Measurements from ENCODE around the gene DHFR. TPM values are rescaled to one million over a fixed set of nuclear protein-coding genes. Genes with fewer than 3 reads are reported as not detected.
A peak's percentile ranks its signal among the peaks of the same experiment; 100 is the strongest.

The DHFR gene
- 10 to 100 TPM; 16.8 to 29.2 TPM for total RNA-seq
- long read RNA-seq, transcript DHFR-201 (6 exons, 3,917 nt): major isoform, 9 of 17 reads
- long read RNA-seq, partial matches to known transcripts: 0 of 17 reads
- long read RNA-seq, other reads (novel, unspliced or antisense): 7 of 17 reads

DNA sequence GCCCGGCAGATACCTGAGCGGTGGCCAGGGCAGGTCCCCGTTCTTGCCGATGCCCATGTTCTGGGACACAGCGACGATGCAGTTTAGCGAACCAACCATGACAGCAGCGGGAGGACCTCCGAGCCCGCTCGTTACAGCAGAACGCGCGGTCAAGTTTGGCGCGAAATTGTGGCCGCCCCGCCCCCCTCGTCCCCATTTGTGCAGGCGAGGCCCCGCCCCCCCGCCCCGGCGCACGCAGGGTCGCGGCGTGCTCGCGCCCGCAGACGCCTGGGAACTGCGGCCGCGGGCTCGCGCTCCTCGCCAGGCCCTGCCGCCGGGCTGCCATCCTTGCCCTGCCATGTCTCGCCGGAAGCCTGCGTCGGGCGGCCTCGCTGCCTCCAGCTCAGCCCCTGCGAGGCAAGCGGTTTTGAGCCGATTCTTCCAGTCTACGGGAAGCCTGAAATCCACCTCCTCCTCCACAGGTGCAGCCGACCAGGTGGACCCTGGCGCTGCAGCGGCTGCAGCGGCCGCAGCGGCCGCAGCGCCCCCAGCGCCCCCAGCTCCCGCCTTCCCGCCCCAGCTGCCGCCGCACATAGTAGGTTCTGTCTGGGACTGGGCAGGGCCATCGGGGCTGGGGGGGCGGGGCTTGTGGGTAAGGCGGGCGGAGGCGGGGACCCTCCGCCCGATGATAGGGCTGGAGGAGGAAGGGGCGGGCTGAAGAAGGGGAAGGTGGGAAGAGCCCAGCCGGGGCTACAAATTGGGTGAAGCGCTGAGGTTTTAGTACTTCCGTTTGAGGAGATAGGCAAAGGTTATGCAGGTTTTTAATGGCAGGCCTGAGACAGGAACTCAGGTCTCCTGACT, at the start of gene DHFR, which contains the start of gene MSH3:
Gene DHFR, minus strand, starts transcription at position 593 of the 840 bp plus-strand sequence. Its CDS starts 494 bp downstream, at position 99.
Gene MSH3, plus strand, starts transcription at position 262 of the 840 bp plus-strand sequence. Its CDS starts 76 bp downstream, at position 338.
- peak; percentile 78 for ATAC-seq
- intact Hi-C loops (cut with DNase I, micrococcal nuclease): no loop called here
- DNase-seq: peak; percentile 91 to 95

DNA sequence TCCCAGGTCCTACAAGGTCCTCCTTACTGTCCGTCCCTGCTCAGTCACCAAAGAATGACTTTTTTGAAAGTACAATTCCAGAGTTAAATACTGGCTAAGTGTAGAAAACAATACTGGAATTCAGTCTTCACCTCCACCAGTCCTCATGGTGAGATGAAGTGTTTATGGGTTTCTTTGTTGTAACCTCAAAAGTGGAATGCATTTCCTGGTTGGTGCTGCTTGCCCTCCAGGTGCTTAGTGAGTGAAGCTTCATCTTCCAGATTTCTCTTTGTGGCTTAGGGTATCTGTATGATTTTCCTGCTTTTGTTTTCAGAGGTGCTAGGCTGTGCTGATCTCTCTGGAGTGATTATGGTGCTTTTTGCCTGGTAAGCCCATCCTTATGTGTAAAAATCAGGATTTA, 49.4 kb upstream of the DHFR start:
- DNase-seq (no peak), ATAC-seq (no peak)
- intact Hi-C loops (cut with DNase I, micrococcal nuclease): no loop called here

DNA sequence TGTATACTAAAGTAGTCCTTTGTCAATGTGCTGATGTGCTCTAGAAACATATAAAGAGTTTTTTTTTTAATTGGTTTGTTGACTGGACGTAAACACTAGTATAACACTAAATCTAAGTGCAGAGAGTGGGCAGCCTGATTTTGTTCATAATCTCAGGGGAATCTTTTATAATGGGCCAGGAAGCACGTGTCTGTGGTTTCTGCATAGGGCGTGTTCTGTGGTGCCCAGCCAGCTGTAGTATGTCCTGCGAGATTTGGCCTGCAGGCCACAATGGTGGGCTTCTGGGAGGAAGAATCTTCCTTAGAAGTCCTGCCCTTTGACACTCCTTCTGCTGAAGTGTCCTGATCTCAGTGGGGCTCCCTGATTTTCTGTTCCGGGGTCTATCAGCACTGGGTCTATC, 49.0 kb upstream of the DHFR start:
- intact Hi-C loops (cut with DNase I, micrococcal nuclease): no loop called here
- no peak for DNase-seq
- no peak for ATAC-seq

DNA sequence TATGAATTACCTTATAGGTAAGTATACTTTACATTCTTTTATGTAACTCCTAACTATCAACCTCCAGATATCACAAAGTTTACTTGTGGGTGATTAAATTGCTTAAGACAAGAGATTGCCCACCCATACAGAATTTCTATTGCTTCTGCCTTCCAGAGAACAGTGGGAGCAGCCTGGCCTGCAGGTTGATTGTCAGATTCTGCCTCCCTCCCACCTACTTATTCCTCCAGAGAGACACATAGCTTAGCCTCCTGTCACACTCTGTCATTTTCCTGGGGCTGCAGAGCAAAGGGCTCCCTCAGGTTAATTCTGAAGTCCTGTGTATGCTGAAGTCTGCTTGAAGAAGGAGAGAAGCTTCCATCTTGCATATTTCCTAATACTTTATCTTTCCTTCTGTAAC, 48.5 kb upstream of the DHFR start:
- intact Hi-C loops (cut with DNase I, micrococcal nuclease): no loop called here
- DNase-seq (no peak), ATAC-seq (no peak)

DNA sequence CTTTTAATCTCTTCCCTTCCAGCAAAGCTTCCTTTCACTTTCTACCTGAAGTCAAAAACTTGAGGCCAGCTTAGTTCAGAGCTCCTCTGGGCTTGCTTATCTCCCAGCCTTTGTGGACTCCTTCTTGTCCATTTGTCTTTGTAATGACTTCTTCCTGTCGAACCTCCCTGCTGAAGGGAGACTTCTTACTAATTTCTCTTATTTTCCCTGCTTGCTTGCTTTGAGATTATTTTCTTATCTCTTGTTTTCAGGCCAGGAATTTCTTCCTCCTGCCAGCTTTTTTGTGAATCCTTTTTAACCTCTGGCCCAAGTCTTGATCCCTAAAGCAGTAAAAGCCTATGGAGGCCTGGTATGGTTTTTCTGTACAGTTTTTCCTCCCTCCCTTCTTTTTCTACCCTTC, 46.8 kb upstream of the DHFR start:
- ATAC-seq (no peak), DNase-seq (no peak)
- intact Hi-C loops (cut with DNase I, micrococcal nuclease): no loop called here

DNA sequence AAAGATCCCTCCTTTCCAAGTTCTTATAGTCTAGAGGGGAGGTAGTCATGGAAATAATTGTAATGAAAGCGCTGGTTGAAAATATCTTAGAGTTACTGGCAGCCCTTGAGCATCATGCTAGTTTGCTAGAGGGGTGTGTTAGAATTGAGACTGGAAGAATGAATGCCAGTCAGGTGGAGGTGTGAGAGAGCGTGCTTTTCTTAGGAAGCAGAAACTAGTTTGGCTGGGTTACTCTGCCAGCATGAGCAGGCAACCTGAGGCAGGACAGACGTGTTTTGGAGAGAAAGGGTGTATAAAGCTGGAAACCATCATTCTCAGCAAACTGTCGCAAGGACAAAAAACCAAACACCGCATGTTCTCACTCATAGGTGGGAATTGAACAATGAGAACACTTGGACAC, 43.6 kb upstream of the DHFR start:
- no peak for ATAC-seq
- DNase-seq: no peak
- intact Hi-C loops (cut with DNase I, micrococcal nuclease): no loop called here

DNA sequence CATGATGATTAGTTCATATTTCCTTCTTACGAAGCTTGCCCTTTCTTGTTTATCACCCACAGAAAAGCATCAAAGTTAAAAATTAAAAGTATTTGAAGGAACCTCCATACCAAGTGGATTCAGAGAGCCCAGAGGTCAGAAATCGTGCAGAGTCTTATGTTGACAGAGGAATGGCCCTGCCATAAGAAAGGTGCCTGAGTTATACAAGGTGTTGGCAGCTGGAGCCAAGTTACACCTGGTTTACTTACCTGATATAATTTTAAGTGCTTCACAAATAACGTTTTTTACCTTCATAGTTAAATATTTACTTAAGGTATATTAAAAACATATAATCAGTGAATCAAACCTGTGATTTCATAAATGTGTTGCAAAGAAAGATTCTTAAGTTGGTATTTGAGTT, 42.3 kb upstream of the DHFR start:
- peak; percentile 28 to 32 for DNase-seq

DNA sequence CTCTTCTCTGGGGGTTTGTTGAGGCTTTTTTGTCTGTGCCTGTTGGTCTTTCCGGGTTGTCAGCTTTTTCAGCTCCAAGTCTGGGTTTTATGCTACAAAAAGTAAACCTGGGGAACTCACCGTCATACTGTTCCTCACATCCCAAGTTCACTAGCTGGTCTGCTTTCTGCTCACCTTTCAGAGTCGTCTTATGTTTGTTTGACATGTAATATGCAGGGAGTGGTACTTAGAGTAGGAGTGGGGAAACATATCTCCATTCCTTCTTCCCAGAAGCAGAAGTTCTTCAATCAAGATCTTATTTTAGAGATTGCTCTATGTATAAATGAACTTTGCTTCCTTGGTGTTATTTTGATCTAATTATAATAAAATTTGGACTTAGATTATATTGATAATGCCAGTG, 41.7 kb upstream of the DHFR start:
- intact Hi-C loops (cut with DNase I, micrococcal nuclease): no loop called here
- DNase-seq (no peak), ATAC-seq (peak; percentile 59)

More for the DNA sequence above, 42.3 kb upstream of the DHFR start:
- ATAC-seq: peak; percentile 98
- intact Hi-C loops (cut with DNase I, micrococcal nuclease): no loop called here

DNA sequence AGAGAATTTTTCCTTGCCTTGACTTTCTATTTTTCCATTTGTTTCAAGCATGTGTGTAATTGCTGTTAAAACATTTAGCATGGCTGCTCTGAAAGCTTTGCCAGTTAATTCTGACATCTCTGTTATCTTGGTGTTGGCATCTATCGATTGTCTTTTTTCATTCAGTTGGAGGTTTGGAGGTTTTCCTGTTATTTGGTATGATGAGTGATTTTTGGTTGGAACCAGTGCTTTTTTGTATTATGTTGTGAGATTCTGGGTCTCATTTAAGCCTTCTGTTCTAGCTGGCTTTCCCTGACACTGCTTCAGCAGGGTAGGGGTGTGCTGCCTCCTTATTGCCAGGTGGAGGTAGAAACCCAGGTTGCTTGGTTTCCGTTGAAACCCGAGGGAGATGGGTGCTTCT, 40.9 kb upstream of the DHFR start:
- intact Hi-C loops (cut with DNase I, micrococcal nuclease): no loop called here
- no peak for DNase-seq
- ATAC-seq: no peak

DNA sequence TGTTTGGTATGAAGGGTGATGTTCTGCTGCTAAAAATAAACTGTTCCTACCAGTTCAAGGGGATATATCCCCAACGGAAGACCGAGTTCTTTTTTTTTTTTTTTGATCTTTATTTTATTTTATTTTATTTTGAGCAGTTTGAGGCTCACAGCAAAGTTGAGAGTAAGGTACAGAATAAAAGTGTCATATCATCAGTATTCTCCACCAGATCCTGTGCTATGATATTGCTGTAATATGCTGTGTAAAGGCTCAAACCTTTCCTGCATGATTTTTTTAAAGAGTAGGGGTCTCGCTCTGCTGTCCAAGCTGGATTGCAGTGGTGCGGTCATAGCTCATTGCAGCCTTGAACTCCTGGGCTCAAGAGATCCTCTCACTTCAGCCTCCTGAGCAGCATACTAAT, 34.8 kb upstream of the DHFR start:
- ATAC-seq: no peak
- intact Hi-C loops (cut with DNase I, micrococcal nuclease): no loop called here

DNA sequence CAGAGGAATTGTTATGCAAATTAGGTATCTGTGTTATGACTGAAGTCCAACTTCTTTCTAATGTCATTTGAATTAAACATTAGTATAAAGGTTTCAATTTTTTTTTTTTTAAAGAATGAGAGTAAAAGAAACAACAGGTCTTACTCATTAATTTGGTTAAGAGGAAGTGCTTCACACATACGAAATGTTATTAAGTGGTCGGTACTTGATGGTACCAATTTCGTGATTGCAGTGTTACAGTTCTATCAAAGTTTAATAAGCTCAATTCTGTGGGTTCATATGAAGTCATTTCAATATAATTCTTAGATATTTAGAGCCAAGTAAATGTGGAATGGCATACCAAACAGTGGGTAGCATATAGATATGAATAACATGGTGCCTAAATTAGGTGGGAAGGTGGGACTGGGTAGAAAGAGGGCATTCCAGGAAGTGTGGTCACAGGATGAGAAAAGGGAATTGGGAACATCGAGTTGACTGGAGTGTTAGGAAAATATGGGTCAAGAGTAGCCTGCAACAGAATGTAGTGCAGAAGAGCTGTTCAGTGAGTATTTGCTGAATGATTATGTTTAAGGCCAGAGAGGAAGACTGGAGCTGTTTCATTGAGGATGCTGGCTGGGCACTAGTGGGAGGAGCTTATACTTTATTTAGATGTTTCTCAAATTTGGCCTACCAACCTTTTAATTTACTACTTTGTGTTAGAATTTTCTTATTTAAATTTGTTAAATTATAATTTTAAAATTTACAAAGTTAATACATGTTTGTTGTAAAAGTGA, 34.1 kb upstream of the DHFR start:
- ATAC-seq: no peak
- intact Hi-C loops (cut with DNase I, micrococcal nuclease): no loop called here
- DNase-seq: no peak

More for the DNA sequence above, 34.8 kb upstream of the DHFR start:
- no peak for DNase-seq

DNA sequence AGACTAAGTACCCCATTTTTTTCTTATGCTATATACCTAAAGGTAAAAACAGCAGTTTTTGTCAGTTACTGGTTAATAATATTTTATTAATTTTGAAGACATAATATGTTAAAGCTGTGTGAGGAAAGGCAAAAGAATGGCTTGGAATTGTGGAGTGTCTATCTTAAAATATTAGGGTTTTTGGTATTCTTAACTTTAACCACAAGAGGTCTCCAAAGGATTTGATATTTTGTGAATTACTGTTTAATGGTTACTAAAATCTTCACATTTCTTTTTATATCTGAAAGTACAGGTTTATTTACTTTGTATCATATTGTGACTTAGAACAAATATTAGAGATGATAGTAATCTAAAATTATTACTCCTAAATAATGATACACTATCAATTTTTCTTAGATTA, 32.0 kb upstream of the DHFR start:
- no peak for DNase-seq
- no peak for ATAC-seq
- intact Hi-C loops (cut with DNase I, micrococcal nuclease): no loop called here

DNA sequence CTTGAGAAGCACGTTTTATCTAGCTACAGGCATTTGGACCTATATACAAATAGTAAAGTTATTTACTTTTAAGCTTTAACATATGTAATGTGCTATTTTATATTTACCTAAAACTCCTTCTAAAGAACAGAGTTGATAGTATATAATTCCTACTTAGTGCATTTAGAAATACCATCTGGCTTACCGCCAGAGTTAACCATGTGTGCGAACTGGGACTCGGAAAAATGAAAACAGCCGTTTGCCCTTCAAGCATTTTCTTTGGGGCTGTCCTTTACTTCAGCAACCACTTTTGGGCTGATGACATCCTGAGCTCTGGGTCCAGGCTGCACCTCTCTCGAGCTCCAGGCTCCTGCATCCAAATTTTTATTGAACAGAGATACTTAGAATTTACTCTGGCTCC, 21.9 kb upstream of the DHFR start:
- DNase-seq: no peak
- intact Hi-C loops (cut with DNase I, micrococcal nuclease): no loop called here
- ATAC-seq: no peak

DNA sequence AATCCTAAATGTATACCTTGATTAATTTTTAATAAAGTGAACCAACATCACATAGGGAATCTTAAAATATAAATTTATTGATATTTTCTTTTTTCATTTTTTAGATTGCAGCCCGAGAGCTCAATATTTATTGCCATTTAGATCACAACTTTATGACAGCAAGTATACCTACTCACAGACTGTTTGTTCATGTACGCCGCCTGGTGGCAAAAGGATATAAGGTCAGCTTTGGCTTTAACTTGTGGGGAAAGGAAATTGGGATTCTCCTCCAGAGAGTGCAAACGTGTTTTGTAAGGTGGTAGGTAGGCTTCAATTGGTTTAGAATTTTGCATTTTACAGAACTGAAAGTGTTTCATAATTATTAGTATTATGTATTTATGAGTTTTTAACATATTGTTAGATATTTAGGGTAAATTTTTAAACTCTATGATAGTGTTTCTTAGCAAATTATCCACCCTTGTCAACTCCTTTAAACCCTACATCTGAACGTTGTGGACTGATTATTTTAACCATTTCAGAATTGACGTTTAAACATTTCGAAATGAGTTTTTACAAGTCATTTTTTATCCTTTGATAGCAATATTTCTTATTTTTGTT, 17.5 kb upstream of the DHFR start:
- ATAC-seq (peak; percentile 67), DNase-seq (peak; percentile 64 to 83)
- intact Hi-C loops (cut with DNase I, micrococcal nuclease): loop anchor here in 1 of 2 donors (5.0 kb wide), 1 partner anchor 185 kb away; the partner anchor contains the start of gene FAM151B

DNA sequence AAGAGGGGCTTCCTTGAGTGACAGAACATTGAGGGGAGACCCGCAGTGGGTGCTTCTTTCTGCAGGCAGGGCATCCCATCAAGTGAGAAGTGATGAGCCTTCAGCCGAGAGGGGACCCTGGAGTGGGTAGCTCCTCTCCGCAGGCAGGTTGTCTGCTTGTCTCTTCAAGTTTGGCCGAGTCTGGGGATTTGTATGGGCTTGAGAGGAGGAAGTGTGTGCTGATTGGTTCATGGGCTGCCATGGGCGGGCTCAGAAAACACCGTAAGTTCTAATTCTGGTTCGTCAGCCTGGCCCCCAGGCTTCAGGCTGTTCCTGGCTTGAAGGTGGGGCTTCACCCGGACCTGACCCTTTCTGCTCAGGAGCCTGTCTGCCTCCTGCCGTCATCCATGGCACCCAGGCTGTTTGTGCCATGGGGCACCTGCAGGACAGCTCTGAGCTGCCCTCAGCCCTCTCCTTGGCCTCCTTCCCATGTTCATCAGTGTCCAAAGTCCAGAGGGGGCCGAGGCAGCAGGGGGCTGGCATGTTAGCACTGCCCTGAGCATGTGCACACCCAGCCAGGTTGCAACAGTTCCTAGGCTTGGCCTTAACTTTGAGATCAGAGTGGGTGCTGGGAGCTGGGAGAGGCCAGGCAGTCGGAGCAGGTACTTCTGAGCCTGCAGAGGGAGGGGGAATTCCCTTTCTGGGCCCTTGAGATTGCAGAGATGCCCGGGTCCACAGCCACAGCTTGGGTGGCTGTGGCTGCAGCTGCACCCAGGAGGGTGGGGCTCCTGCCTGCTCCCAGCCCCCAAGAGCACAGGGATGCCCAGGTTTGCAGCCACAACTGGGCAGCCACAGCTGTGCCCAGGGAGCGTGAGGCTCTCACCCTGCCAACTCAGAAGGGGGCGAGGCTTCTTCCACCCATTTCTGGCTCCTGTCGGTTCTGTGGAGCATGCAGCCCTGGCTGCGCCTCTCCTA, 13.5 kb upstream of the DHFR start:
- ATAC-seq: peak; percentile 81
- intact Hi-C loops (cut with DNase I, micrococcal nuclease): no loop called here
- peak; percentile 25 to 52 for DNase-seq

DNA sequence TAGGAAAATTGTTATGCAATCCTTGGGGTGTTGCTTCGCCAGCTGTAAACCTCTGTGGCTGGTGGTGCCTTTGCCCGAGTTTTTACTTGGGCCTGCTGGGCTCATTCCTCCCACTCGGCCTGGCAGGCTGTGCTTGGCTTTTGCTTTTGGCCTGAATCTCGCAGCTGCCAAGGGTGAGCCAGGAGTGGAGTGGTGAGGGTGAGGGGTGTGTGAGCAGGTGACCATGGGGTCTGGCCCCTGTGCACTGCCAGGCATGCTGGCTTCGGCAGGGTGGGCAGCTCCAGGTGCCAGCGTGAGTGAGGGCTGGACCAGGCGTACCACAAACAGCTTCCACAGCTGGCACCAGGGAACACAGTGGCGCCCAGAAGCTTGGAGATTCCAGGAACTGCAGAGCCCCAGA, 12.6 kb upstream of the DHFR start:
- ATAC-seq (no peak), DNase-seq (no peak)
- intact Hi-C loops (cut with DNase I, micrococcal nuclease): no loop called here

DNA sequence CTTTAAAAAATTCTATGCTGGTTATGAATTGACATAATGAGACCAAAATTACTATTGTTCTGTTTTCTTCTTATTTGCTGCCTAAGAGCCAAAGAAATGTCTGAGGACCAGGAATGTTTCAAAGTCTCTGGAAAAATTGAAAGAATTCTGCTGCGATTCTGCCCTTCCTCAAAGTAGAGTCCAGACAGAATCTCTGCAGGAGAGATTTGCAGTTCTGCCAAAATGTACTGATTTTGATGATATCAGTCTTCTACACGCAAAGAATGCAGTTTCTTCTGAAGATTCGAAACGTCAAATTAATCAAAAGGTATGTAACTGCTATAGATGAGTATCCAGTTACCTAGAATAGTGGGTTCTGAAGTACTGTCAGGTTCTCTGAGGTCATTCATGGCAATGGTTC, 10.3 kb upstream of the DHFR start:
- intact Hi-C loops (cut with DNase I, micrococcal nuclease): no loop called here
- ATAC-seq (no peak), DNase-seq (no peak)

DNA sequence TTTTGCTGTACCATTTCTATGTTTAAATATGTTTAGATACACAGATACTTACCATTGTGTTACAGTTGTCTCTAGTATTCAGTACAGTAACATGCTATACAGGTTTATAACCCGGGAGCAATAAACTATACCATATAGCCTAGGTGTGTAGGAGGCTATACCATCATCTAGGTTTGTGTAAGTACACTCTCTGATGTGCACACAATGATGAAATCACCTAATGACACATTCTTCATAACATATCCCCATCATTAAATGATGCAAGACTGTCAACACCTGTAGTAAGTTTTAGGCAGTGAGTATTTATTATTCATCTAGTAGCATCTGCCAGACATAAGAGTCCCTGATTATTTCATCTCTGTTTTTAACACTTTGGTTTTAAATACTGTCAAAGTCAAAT, 7.3 kb upstream of the DHFR start:
- intact Hi-C loops (cut with DNase I, micrococcal nuclease): no loop called here
- ATAC-seq: peak; percentile 97
- DNase-seq: no peak
